ENCODE data around the gene APOE. TPM values are rescaled to one million over a fixed set of nuclear protein-coding genes. Genes with fewer than 3 reads are reported as not detected.
"Not testable (repeated sequence)": the region's sequence is repeated elsewhere in the genome, so short reads cannot be mapped to it uniquely, and the experiment has no call there.

The APOE gene
- total RNA-seq, 1 donor from 2014 or later: 258 TPM

DNA sequence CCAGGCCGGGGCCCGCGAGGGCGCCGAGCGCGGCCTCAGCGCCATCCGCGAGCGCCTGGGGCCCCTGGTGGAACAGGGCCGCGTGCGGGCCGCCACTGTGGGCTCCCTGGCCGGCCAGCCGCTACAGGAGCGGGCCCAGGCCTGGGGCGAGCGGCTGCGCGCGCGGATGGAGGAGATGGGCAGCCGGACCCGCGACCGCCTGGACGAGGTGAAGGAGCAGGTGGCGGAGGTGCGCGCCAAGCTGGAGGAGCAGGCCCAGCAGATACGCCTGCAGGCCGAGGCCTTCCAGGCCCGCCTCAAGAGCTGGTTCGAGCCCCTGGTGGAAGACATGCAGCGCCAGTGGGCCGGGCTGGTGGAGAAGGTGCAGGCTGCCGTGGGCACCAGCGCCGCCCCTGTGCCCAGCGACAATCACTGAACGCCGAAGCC lies 3.3 kb downstream of the APOE start:
- H3K4me3 Mint-ChIP-seq (ENCODE audit: unreplicated experiment): no peak overlapping the region
- no peak for DNase-seq (ENCODE audit: low spot score)
- H3K9me3 Mint-ChIP-seq (ENCODE audit: unreplicated experiment): no peaks in the 10 kb centered on the region
- peaks cover 10% of the 10 kb centered on the region for H3K27me3 Mint-ChIP-seq (ENCODE audit: unreplicated experiment)
- no peaks in the 10 kb centered on the region for H3K4me1 Mint-ChIP-seq (ENCODE audit: unreplicated experiment)
- peaks cover 8% of the 10 kb centered on the region for H3K36me3 Mint-ChIP-seq (ENCODE audit: low read depth, unreplicated experiment)
- TF ChIP-seq CTCF (IDR thresholded peaks at IDR 0.05; ENCODE audit: unreplicated experiment): no peak
- no peak overlapping the region for H3K27ac Mint-ChIP-seq (ENCODE audit: unreplicated experiment)

DNA sequence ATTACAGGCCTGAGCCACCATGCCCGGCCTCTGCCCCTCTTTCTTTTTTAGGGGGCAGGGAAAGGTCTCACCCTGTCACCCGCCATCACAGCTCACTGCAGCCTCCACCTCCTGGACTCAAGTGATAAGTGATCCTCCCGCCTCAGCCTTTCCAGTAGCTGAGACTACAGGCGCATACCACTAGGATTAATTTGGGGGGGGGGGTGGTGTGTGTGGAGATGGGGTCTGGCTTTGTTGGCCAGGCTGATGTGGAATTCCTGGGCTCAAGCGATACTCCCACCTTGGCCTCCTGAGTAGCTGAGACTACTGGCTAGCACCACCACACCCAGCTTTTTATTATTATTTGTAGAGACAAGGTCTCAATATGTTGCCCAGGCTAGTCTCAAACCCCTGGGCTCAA lies 4.2 kb downstream of the APOE start:
- Mint-ChIP-seq H3K27ac (ENCODE audit: unreplicated experiment) (no peak overlapping the region), H3K36me3 (ENCODE audit: low read depth, unreplicated experiment) (peaks cover 8% of the 10 kb centered on the region), H3K4me3 (ENCODE audit: unreplicated experiment) (no peak overlapping the region), H3K4me1 (ENCODE audit: unreplicated experiment) (peaks cover 7% of the 10 kb centered on the region), H3K27me3 (ENCODE audit: unreplicated experiment) (peaks cover 10% of the 10 kb centered on the region), H3K9me3 (ENCODE audit: unreplicated experiment) (no peaks in the 10 kb centered on the region)
- TF ChIP-seq CTCF (IDR thresholded peaks at IDR 0.05; ENCODE audit: unreplicated experiment): no peak
- DNase-seq (ENCODE audit: low spot score): no peak

- DNase-seq (ENCODE audit: low spot score); H3K36me3 Mint-ChIP-seq (ENCODE audit: low read depth, unreplicated experiment); H3K4me3 Mint-ChIP-seq (ENCODE audit: unreplicated experiment); H3K27ac Mint-ChIP-seq (ENCODE audit: unreplicated experiment); H3K9me3 Mint-ChIP-seq (ENCODE audit: unreplicated experiment); H3K27me3 Mint-ChIP-seq (ENCODE audit: unreplicated experiment); H3K4me1 Mint-ChIP-seq (ENCODE audit: unreplicated experiment): not testable (repeated sequence)
These were observed 6.3 kb downstream of the APOE start for GRCh38 chr19:44911896-44912295.

GRCh38 chr19:44912854-44913253 lies 7.3 kb downstream of the APOE start:
- H3K27ac Mint-ChIP-seq (ENCODE audit: unreplicated experiment): no peak overlapping the region

GRCh38 chr19:44913512-44914432 lies 8.2 kb downstream of the APOE start:
- Mint-ChIP-seq H3K27me3 (ENCODE audit: unreplicated experiment) (peaks cover 12% of the 10 kb centered on the region), H3K4me3 (ENCODE audit: unreplicated experiment) (peak overlapping the region; percentile 94)
- not testable (repeated sequence) for H3K9me3 Mint-ChIP-seq (ENCODE audit: unreplicated experiment); DNase-seq (ENCODE audit: low spot score); H3K27ac Mint-ChIP-seq (ENCODE audit: unreplicated experiment); H3K36me3 Mint-ChIP-seq (ENCODE audit: low read depth, unreplicated experiment); H3K4me1 Mint-ChIP-seq (ENCODE audit: unreplicated experiment)

More at GRCh38 chr19:44912854-44913253, 7.3 kb downstream of the APOE start:
- Mint-ChIP-seq H3K9me3 (ENCODE audit: unreplicated experiment) (no peaks in the 10 kb centered on the region), H3K4me3 (ENCODE audit: unreplicated experiment) (peak overlapping the region; percentile 31), H3K27me3 (ENCODE audit: unreplicated experiment) (peaks cover 12% of the 10 kb centered on the region), H3K36me3 (ENCODE audit: low read depth, unreplicated experiment) (peaks cover 4% of the 10 kb centered on the region), H3K4me1 (ENCODE audit: unreplicated experiment) (peaks cover 8% of the 10 kb centered on the region)
- DNase-seq (ENCODE audit: low spot score): no peak
- no peak for TF ChIP-seq CTCF (IDR thresholded peaks at IDR 0.05; ENCODE audit: unreplicated experiment)

GRCh38 chr19:44914433-44915206 lies 9.0 kb downstream of the APOE start, which contains the start of gene APOC1:
TSS of gene APOC1 (plus strand) at chr19:44914608. CDS start at chr19:44914892, 284 bp downstream.
- peaks cover 12% of the 10 kb centered on the region for H3K27me3 Mint-ChIP-seq (ENCODE audit: unreplicated experiment)
- peak; percentile 84 for DNase-seq (ENCODE audit: low spot score)
- peak within 1 kb of the TSS; percentile 42 for H3K27ac Mint-ChIP-seq (ENCODE audit: unreplicated experiment)
- peak within 1 kb of the TSS; percentile 94 for H3K4me3 Mint-ChIP-seq (ENCODE audit: unreplicated experiment)
- H3K4me1 Mint-ChIP-seq (ENCODE audit: unreplicated experiment); H3K36me3 Mint-ChIP-seq (ENCODE audit: low read depth, unreplicated experiment); H3K9me3 Mint-ChIP-seq (ENCODE audit: unreplicated experiment): not testable (repeated sequence)
